KMS-11 (cell line): ENCODE results near the gene RGS4.

Experiments used
- H2AFZ ChIP-seq: fragments of 200-600 bp; sonication (generic); 2 replicates; pipeline ENCODE4 v1.6.1; 2016; ENCODE audit warnings: antibody characterized with exemption, mixed run types, low read depth
- H3K27ac ChIP-seq: fragments of 200-600 bp; sonication (generic); 2 replicates; pipeline ENCODE4 v1.6.1; 2016; ENCODE audit warnings: mild to moderate bottlenecking, mixed run types
- H3K27me3 ChIP-seq: fragments of 200-600 bp; sonication (generic); 2 replicates; pipeline ENCODE4 v1.6.1; 2017; ENCODE audit warnings: mild to moderate bottlenecking, low read depth, mixed run types, moderate library complexity; ENCODE audit not compliant: insufficient read depth
- H3K36me3 ChIP-seq: fragments of 200-600 bp; sonication (generic); 2 replicates; pipeline ENCODE4 v1.6.1; 2017; ENCODE audit warnings: mild to moderate bottlenecking, mixed run types; ENCODE audit not compliant: insufficient read depth
- H3K4me1 ChIP-seq: fragments of 200-600 bp; sonication (generic); 2 replicates; pipeline ENCODE4 v1.6.1; 2016; ENCODE audit warnings: mild to moderate bottlenecking, low read depth, mixed run types; ENCODE audit not compliant: poor library complexity, severe bottlenecking
- H3K4me2 ChIP-seq: fragments of 200-600 bp; sonication (generic); 2 replicates; pipeline ENCODE4 v1.7.0; 2016; ENCODE audit warnings: mild to moderate bottlenecking, mixed run types
- H3K4me3 ChIP-seq: fragments of 200-600 bp; sonication (generic); IDR thresholded peaks from 2 replicates; pipeline ENCODE4 v1.6.1; 2017; ENCODE audit warnings: low read depth, low read length, mixed read lengths; ENCODE audit not compliant: insufficient read depth
- H3K79me2 ChIP-seq: fragments of 200-600 bp; sonication (generic); 2 replicates; pipeline ENCODE4 v1.6.1; 2016; ENCODE audit warnings: low read depth, mixed run types; ENCODE audit not compliant: insufficient read depth
- H3K9ac ChIP-seq: fragments of 200-600 bp; sonication (generic); 2 replicates; pipeline ENCODE4 v1.6.1; 2016; ENCODE audit warnings: mild to moderate bottlenecking, mixed run types
- H4K20me1 ChIP-seq: fragments of 200-600 bp; sonication (generic); 2 replicates; pipeline ENCODE4 v1.6.1; 2016; ENCODE audit warnings: mild to moderate bottlenecking, mixed run types; ENCODE audit not compliant: insufficient read depth
- TF ChIP-seq, protein P1 (sequence below): fragments of 200-600 bp; sonication (generic); conservative IDR thresholded peaks from 2 replicates; pipeline ENCODE4 v1.6.1; 2017; ENCODE audit warnings: low read depth, mild to moderate bottlenecking, antibody characterized with exemption, low read length, moderate library complexity, mixed read lengths

The RGS4 gene

DNA sequence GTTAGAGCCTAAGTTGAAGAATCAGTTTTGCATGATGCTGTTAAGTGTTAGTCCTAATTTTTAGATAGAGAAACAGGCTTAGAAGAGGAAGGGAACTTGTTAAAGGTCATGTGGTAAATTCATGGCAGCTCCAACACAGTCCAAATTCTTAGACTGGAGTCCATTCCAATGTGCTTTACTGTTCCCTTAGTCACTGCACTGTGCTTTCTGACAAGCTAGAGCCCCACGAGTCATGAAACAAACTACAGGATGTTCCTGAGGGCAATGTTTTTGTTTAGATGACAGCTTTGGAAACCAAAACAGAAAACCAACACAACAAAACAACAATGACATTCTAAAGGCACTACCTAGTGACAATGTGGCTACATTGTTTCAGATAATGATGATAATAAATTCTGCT, 23.1 kb upstream of the RGS4 start:
- H3K79me2 ChIP-seq = no peaks in the 10 kb centered on the region
- no peaks in the 10 kb centered on the region for H3K36me3 ChIP-seq
- H3K4me3 ChIP-seq = no peak overlapping the region
- no peak overlapping the region for H2AFZ ChIP-seq
- H3K27ac ChIP-seq = no peak overlapping the region
- no peak overlapping the region for H3K4me2 ChIP-seq
- no peak overlapping the region for H3K9ac ChIP-seq
- H3K4me1 ChIP-seq = no peaks in the 10 kb centered on the region
- H4K20me1 ChIP-seq = no peaks in the 10 kb centered on the region
- no peaks in the 10 kb centered on the region for H3K27me3 ChIP-seq
- TF ChIP-seq, protein P1, sequence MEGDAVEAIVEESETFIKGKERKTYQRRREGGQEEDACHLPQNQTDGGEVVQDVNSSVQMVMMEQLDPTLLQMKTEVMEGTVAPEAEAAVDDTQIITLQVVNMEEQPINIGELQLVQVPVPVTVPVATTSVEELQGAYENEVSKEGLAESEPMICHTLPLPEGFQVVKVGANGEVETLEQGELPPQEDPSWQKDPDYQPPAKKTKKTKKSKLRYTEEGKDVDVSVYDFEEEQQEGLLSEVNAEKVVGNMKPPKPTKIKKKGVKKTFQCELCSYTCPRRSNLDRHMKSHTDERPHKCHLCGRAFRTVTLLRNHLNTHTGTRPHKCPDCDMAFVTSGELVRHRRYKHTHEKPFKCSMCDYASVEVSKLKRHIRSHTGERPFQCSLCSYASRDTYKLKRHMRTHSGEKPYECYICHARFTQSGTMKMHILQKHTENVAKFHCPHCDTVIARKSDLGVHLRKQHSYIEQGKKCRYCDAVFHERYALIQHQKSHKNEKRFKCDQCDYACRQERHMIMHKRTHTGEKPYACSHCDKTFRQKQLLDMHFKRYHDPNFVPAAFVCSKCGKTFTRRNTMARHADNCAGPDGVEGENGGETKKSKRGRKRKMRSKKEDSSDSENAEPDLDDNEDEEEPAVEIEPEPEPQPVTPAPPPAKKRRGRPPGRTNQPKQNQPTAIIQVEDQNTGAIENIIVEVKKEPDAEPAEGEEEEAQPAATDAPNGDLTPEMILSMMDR = no peak

DNA sequence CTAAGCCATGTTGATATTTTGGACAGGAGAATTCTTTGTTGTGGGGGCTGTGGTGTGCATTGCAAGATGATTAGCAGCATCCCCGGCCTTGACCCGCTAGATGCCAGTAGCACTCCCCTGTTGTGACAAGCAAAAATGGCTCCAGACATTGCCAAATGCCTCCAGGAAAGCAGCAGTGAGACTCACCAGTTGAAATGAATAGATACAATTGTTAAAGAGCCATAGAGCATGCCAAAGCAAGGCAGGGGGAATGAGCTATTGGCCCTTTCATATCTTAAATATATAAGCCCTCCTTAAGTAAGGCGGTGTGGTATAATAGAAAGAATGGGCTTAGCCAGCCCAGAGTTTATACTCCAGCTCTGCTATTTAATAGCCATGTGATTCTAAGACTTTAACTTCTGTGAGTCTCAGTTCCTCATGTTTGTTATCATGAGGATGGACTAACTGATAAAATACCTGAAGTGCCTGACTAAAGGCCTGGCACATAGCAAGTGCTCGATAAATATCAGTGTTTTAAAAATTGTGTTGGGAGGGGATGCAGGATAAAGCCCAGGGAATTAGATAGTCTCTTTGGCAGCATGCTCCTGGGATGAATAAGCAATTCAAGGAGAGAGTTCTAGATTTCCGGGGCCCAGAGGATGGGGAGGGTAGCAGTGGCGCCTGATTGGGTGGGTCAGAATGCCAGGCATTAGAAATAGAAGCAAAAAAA, 21.1 kb upstream of the RGS4 start:
- Histone ChIP-seq H3K79me2 (no peaks in the 10 kb centered on the region), H3K9ac (no peak overlapping the region), H3K27me3 (no peaks in the 10 kb centered on the region), H3K4me2 (no peak overlapping the region), H3K27ac (no peak overlapping the region), H3K36me3 (no peaks in the 10 kb centered on the region), H4K20me1 (no peaks in the 10 kb centered on the region), H3K4me3 (no peak overlapping the region), H2AFZ (no peak overlapping the region), H3K4me1 (no peaks in the 10 kb centered on the region)
- TF ChIP-seq, protein P1 = no peak

DNA sequence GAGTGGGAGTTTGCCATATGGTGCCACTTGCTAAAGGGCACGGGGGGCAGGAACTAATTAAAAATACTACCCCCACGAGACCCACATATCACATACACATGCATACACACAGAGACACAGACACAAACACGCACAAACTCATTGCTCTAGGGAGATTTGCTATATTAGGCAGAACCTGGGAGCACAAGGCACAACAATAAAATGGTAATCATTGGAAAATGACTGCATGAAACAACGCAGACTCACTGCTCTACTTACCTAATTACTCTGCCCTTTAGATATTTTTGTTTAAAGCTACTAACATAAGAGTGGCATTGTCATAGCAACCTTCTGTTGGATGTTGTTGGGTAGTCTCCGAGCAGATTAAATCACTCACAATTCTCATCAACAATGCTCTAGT, 20.3 kb upstream of the RGS4 start:
- Histone ChIP-seq H3K27ac (no peak overlapping the region), H3K4me1 (no peaks in the 10 kb centered on the region), H2AFZ (no peak overlapping the region), H3K9ac (no peak overlapping the region), H3K36me3 (no peaks in the 10 kb centered on the region), H4K20me1 (no peaks in the 10 kb centered on the region), H3K4me3 (no peak overlapping the region), H3K79me2 (no peaks in the 10 kb centered on the region), H3K27me3 (no peaks in the 10 kb centered on the region), H3K4me2 (no peak overlapping the region)
- TF ChIP-seq, protein P1 = no peak

DNA sequence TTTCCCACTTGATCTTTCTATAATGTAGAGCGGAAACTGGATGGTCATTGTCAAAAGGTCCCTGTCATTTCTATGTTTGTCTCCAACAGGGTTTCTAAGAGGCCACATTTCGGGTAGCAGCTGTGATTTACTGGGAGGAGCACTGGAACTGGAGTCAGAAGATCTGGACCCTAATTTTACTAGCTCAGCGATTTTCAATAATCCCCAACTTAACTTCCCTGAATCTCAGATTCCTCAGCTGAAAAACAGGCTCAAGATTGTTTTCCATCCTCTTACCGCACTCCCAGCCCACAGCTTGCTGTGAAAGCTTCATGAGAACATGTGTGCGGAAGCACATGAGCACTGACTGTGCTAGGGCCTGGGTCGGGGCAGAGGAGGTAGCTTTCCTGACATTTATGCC, 19.9 kb upstream of the RGS4 start:
- TF ChIP-seq, protein P1 = no peak
- H4K20me1 ChIP-seq = no peaks in the 10 kb centered on the region
- H3K36me3 ChIP-seq = no peaks in the 10 kb centered on the region
- H3K9ac ChIP-seq = no peak overlapping the region
- H3K27ac ChIP-seq = no peak overlapping the region
- H3K4me3 ChIP-seq = no peak overlapping the region
- H3K4me2 ChIP-seq = no peak overlapping the region
- no peak overlapping the region for H2AFZ ChIP-seq
- no peaks in the 10 kb centered on the region for H3K4me1 ChIP-seq
- H3K79me2 ChIP-seq = no peaks in the 10 kb centered on the region
- H3K27me3 ChIP-seq = no peaks in the 10 kb centered on the region
